Gastrocnemius medialis (tissue), 4 donors: ENCODE measurements around the gene BMPER. TPM values are rescaled to one million over a fixed set of nuclear protein-coding genes. Genes with fewer than 3 reads are reported as not detected.

ENCODE experiments used
- ATAC-seq, 2 donors: fragments of 150-250 bp; one replicate each; pipeline ENCODE4 v1.9.1; 2016
- DNase-seq, 2 donors: peaks; one replicate each; pipeline ENCODE4 v3.0.0-alpha.2; 2019
- H3K27ac ChIP-seq, 4 donors: fragments of 200-600 bp; sonication (generic); 1 replicate in 1 of 4; 2 replicates in 3 of 4; pipeline ENCODE4 v1.5.1; 2016 to 2018; ENCODE audit warnings: mild to moderate bottlenecking in 2 of 4, moderate library complexity in 1 of 4
- H3K27me3 ChIP-seq, 3 donors: fragments of 200-600 bp; sonication (generic) in 2 of 3; 1 replicate in 1 of 3; 2 replicates in 2 of 3; pipeline versions ENCODE4 v1.5.1 to v1.6.0; 2016 to 2019; ENCODE audit warnings: mild to moderate bottlenecking in 1 of 3, moderate library complexity in 1 of 3
- H3K36me3 ChIP-seq, 2 donors: fragments of 200-600 bp; sonication (generic) in 1 of 2; one replicate each; pipeline ENCODE4 v1.5.1; 2017 to 2018
- H3K4me1 ChIP-seq, 2 donors: fragments of 200-600 bp; sonication (generic) in 1 of 2; one replicate each; pipeline ENCODE4 v1.5.1; 2016 to 2017; ENCODE audit warnings: mild to moderate bottlenecking in 2 of 2
- H3K4me3 ChIP-seq, 4 donors: fragments of 200-600 bp; sonication (generic) in 3 of 4; 1 replicate in 1 of 4; 2 replicates in 3 of 4; pipeline ENCODE4 v1.5.1; 2016 to 2019; ENCODE audit warnings: mild to moderate bottlenecking in 2 of 4
- H3K9me3 ChIP-seq, 3 donors: fragments of 200-600 bp; sonication (generic) in 2 of 3; 1 replicate in 1 of 3; 2 replicates in 2 of 3; pipeline ENCODE4 v1.5.1; 2016 to 2019
- CTCF ChIP-seq, 5 experiments: fragments of 450-650 bp in 3 of 5; fragments of 200-600 bp in 2 of 5; sonication (generic) in 2 of 5; IDR thresholded peaks in 4 of 5; conservative IDR thresholded peaks in 1 of 5; 1 replicate in 4 of 5; 2 replicates in 1 of 5; pipeline ENCODE4 v1.5.1; 2016 to 2019; ENCODE audit warnings: antibody characterized with exemption in 5 of 5, mild to moderate bottlenecking in 3 of 5, moderate library complexity in 3 of 5
- POLR2A ChIP-seq, 2 donors: fragments of 450-650 bp; IDR thresholded peaks; one replicate each; pipeline ENCODE4 v1.6.1; 2017; ENCODE audit warnings: antibody characterized with exemption in 2 of 2, mild to moderate bottlenecking in 2 of 2, moderate library complexity in 2 of 2
- in situ Hi-C, 4 donors: fragments of 200-750 bp; cut with MboI; loops; one replicate each; pipeline versions ENCODE4 v1.15.0 to v1.8.0; 2017; ENCODE audit warnings: low sequenced_read_pairs in 4 of 4
- intact Hi-C: fragments of 100-400 bp; cut with DNase I; formaldehyde crosslinking; loops from one replicate; pipeline ENCODE4 v1.15.1; 2023; ENCODE audit warnings: low total_unique reads
- total RNA-seq, 4 donors: library from RNA; depleted of rRNA; stranded (reverse); fragments of >200 nt; gene quantifications; one replicate each; pipeline versions ENCODE4 v1.1.0 to v1.2.3, GENCODE V29; 2016

BMPER gene
- total RNA-seq, 4 donors from 2014 or later, result 1.7 to 11.0 (median 4.5) TPM

- Histone ChIP-seq H3K4me1 (no peaks in the 10 kb centered on the region), H3K9me3 (no peaks in the 10 kb centered on the region), H3K27ac (no peak overlapping the region), H3K4me3 (no peak overlapping the region), H3K36me3 (no peaks in the 10 kb centered on the region), H3K27me3 (no peaks in the 10 kb centered on the region)
- no peak for ATAC-seq
- DNase-seq, result no peak
- in situ Hi-C loops, result no loop called here
- intact Hi-C loops, result no loop called here
- TF ChIP-seq POLR2A (IDR thresholded peaks at IDR 0.05), result no peak
- no peak for TF ChIP-seq CTCF (IDR thresholded peaks at IDR 0.05 in 4 of 5, conservative IDR thresholded peaks at IDR 0.05 in 1 of 5)
Observed at GRCh38 chr7:33886149-33886623, 19.2 kb upstream of the BMPER start.

GRCh38 chr7:33887266-33887975 is 17.9 kb upstream of the BMPER start:
- H3K36me3 ChIP-seq, result no peaks in the 10 kb centered on the region
- in situ Hi-C loops, result no loop called here

GRCh38 chr7:33888166-33888565 is 17.2 kb upstream of the BMPER start:
- Histone ChIP-seq H3K4me3 (no peak overlapping the region), H3K9me3 (no peaks in the 10 kb centered on the region), H3K27me3 (no peaks in the 10 kb centered on the region), H3K36me3 (no peaks in the 10 kb centered on the region), H3K27ac (no peak overlapping the region), H3K4me1 (no peaks in the 10 kb centered on the region)
- no peak for TF ChIP-seq CTCF (IDR thresholded peaks at IDR 0.05 in 4 of 5, conservative IDR thresholded peaks at IDR 0.05 in 1 of 5)
- TF ChIP-seq POLR2A (IDR thresholded peaks at IDR 0.05), result no peak
- ATAC-seq (no peak), DNase-seq (no peak)
- intact Hi-C loops (no loop called here), in situ Hi-C loops (no loop called here)

More at GRCh38 chr7:33887266-33887975, 17.9 kb upstream of the BMPER start:
- intact Hi-C loops, result no loop called here
- Histone ChIP-seq H3K27me3 (no peaks in the 10 kb centered on the region), H3K9me3 (no peaks in the 10 kb centered on the region), H3K4me1 (no peaks in the 10 kb centered on the region), H3K27ac (no peak overlapping the region), H3K4me3 (no peak overlapping the region)
- TF ChIP-seq CTCF (IDR thresholded peaks at IDR 0.05 in 4 of 5, conservative IDR thresholded peaks at IDR 0.05 in 1 of 5) (no peak), POLR2A (IDR thresholded peaks at IDR 0.05) (no peak)
- ATAC-seq (no peak), DNase-seq (no peak)

GRCh38 chr7:33892945-33893344 is 12.4 kb upstream of the BMPER start:
- TF ChIP-seq POLR2A (IDR thresholded peaks at IDR 0.05), result no peak
- TF ChIP-seq CTCF (IDR thresholded peaks at IDR 0.05 in 4 of 5, conservative IDR thresholded peaks at IDR 0.05 in 1 of 5), result no peak
- Histone ChIP-seq H3K27ac (no peak overlapping the region), H3K4me3 (no peak overlapping the region), H3K9me3 (no peaks in the 10 kb centered on the region), H3K36me3 (no peaks in the 10 kb centered on the region), H3K27me3 (no peaks in the 10 kb centered on the region), H3K4me1 (peaks cover 0 to 3% of the 10 kb centered on the region in 2 donors)
- intact Hi-C loops, result no loop called here
- ATAC-seq (no peak), DNase-seq (no peak)
- in situ Hi-C loops, result loop anchor here in 3 of 4 donors (10.0 kb wide), 2 partner anchors 128 to 138 kb away; no protein-coding TSS in a partner anchor
